HepG2 (cell line): ENCODE measurements around the gene LAMP1. TPM values are rescaled to one million over a fixed set of nuclear protein-coding genes. Genes with fewer than 3 reads are reported as not detected.

ENCODE experiments used
- ETV5 ChIP-seq: IDR thresholded peaks from 2 replicates; pipeline ENCODE4 v1.6.1; 2018; ENCODE audit warnings: missing biosample characterization, missing genetic modification reagents, inconsistent platforms, borderline replicate concordance
- KDM3A ChIP-seq: IDR thresholded peaks from 2 replicates; pipeline ENCODE4 v1.6.1; 2018; ENCODE audit warnings: low read depth, missing compliant biosample characterization
- PPARG ChIP-seq: conservative IDR thresholded peaks from 2 replicates; pipeline ENCODE4 v1.6.1; 2016; ENCODE audit warnings: missing biosample characterization, missing genetic modification reagents
- SP1 ChIP-seq, 2 experiments: fragments of 450-650 bp in 1 of 2; sonication (generic) in 1 of 2; formaldehyde crosslinking in 1 of 2; IDR thresholded peaks; 2 replicates each; pipeline versions ENCODE4 v1.4.0 to v1.6.1; 2016 to 2020; ENCODE audit warnings: missing genetic modification reagents in 1 of 2
- SRSF1 ChIP-seq: fragments of 200-400 bp; formaldehyde crosslinking; optimal IDR thresholded peaks from 2 replicates; pipeline ENCODE3; 2017; ENCODE audit warnings: mild to moderate bottlenecking, low read depth, low read length, moderate library complexity
- ZNF430 ChIP-seq: sonication (generic); formaldehyde crosslinking; IDR thresholded peaks from 2 replicates; pipeline ENCODE4 v1.9.0; 2021; ENCODE audit warnings: mild to moderate bottlenecking, missing genetic modification reagents
- ZNF562 ChIP-seq: sonication (generic); formaldehyde crosslinking; IDR thresholded peaks from 2 replicates; pipeline ENCODE4 v1.8.0; 2022; ENCODE audit warnings: missing genetic modification reagents, borderline replicate concordance
- ZNF598 ChIP-seq: sonication (generic); formaldehyde crosslinking; IDR thresholded peaks from 2 replicates; pipeline ENCODE4 v1.5.1; 2020; ENCODE audit warnings: mild to moderate bottlenecking, missing genetic modification reagents, borderline replicate concordance
- ZNF607 ChIP-seq: sonication (generic); formaldehyde crosslinking; IDR thresholded peaks from 2 replicates; pipeline ENCODE4 v1.5.1; 2020; ENCODE audit warnings: missing genetic modification reagents, mild to moderate bottlenecking, borderline replicate concordance
- ZNF776 ChIP-seq: sonication (generic); formaldehyde crosslinking; IDR thresholded peaks from 2 replicates; pipeline ENCODE4 v1.4.0; 2020; ENCODE audit warnings: mild to moderate bottlenecking, missing genetic modification reagents
- polyA plus RNA-seq, 8 experiments: library from polyadenylated mRNA; depleted of rRNA in 3 of 8; stranded (reverse) in 7 of 8; unstranded in 1 of 8; fragments of >200 nt; fragmentation: Illumina TruSeq in 4 of 8; extraction: Trizol in 4 of 8; gene quantifications; 2 replicates each; pipeline versions ENCODE4 v1.2.1 to v1.2.3, GENCODE V29; 2011 to 2016; ENCODE audit warnings: low read depth in 4 of 8, missing spikeins in 1 of 8, mixed read lengths in 1 of 8; ENCODE audit not compliant: insufficient read depth in 1 of 8
- total RNA-seq, 5 experiments: library from RNA; depleted of rRNA; stranded (reverse); fragments of >200 nt; fragmentation: Illumina TruSeq; extraction: Trizol; gene quantifications; 2 replicates each; pipeline ENCODE4 v1.2.3, GENCODE V29; 2016; ENCODE audit warnings: low read depth in 1 of 5
- TF ChIP-seq, protein P1 (sequence below): sonication (generic); formaldehyde crosslinking; IDR thresholded peaks from 2 replicates; pipeline ENCODE4; 2020; ENCODE audit warnings: missing genetic modification reagents, mild to moderate bottlenecking, borderline replicate concordance
- TF ChIP-seq, protein P2 (sequence below): sonication (generic); formaldehyde crosslinking; IDR thresholded peaks from 2 replicates; pipeline ENCODE4 v1.4.0; 2020; ENCODE audit warnings: missing genetic modification reagents
- TF ChIP-seq, protein P3 (sequence below): sonication (generic); formaldehyde crosslinking; IDR thresholded peaks from 2 replicates; pipeline ENCODE4 v1.5.0; 2020; ENCODE audit warnings: missing genetic modification reagents
- TF ChIP-seq, protein P4 (sequence below): sonication (generic); formaldehyde crosslinking; IDR thresholded peaks from 2 replicates; pipeline ENCODE4 v1.5.0; 2020; ENCODE audit warnings: mild to moderate bottlenecking, missing genetic modification reagents
- TF ChIP-seq, protein P5 (sequence below): fragments of 450-650 bp; IDR thresholded peaks from 2 replicates; pipeline ENCODE4 v1.6.1; 2017; ENCODE audit warnings: mild to moderate bottlenecking

LAMP1 gene
- total and polyA plus RNA-seq, 2 of the 13 experiments (the other 11 are each of a cell fraction or from before 2014, with no cell fraction given): 103 to 112 TPM

DNA sequence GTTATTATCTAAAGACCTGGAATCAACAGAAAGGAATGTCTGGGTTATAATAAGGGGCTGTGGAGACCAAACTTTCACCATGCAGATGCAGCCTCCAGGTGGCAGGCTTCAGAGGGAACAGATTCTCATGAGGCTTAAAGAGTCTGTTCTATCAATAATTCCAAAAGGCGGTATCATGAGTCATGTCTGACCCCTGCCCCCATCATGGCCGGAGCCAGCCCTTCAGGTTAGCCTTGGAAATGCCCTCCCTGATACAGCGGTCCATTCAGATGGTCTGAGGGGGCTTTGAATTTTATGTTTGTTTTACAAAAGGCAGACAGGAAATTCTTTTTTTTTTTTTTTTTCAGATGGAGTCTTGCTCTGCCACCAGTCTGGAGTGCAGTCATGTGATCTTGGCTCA lies 21.7 kb upstream of the LAMP1 start (continued):
- TF ChIP-seq ZNF607 (CRISPR knock-in tag) (no peak), PPARG (CRISPR knock-in tag) (0 out of 2 replicates have a peak, but pooled peaks have one; percentile 36), ZNF430 (CRISPR knock-in tag) (no peak), SP1 (IDR thresholded peaks at IDR 0.05) (no peak), SP1 (CRISPR knock-in tag; IDR thresholded peaks at IDR 0.05) (no peak), KDM3A (CRISPR knock-in tag) (no peak), ZNF562 (CRISPR knock-in tag) (no peak), ETV5 (peak; percentile 26; the same call in 1 of the 2 replicates), ZNF598 (CRISPR knock-in tag) (no peak), SRSF1 (no peak), ZNF776 (CRISPR knock-in tag) (no peak)
- TF ChIP-seq, protein P1, sequence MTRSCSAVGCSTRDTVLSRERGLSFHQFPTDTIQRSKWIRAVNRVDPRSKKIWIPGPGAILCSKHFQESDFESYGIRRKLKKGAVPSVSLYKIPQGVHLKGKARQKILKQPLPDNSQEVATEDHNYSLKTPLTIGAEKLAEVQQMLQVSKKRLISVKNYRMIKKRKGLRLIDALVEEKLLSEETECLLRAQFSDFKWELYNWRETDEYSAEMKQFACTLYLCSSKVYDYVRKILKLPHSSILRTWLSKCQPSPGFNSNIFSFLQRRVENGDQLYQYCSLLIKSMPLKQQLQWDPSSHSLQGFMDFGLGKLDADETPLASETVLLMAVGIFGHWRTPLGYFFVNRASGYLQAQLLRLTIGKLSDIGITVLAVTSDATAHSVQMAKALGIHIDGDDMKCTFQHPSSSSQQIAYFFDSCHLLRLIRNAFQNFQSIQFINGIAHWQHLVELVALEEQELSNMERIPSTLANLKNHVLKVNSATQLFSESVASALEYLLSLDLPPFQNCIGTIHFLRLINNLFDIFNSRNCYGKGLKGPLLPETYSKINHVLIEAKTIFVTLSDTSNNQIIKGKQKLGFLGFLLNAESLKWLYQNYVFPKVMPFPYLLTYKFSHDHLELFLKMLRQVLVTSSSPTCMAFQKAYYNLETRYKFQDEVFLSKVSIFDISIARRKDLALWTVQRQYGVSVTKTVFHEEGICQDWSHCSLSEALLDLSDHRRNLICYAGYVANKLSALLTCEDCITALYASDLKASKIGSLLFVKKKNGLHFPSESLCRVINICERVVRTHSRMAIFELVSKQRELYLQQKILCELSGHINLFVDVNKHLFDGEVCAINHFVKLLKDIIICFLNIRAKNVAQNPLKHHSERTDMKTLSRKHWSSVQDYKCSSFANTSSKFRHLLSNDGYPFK: 0 out of 2 replicates have a peak, but pooled peaks have one; percentile 20
- TF ChIP-seq, protein P2, sequence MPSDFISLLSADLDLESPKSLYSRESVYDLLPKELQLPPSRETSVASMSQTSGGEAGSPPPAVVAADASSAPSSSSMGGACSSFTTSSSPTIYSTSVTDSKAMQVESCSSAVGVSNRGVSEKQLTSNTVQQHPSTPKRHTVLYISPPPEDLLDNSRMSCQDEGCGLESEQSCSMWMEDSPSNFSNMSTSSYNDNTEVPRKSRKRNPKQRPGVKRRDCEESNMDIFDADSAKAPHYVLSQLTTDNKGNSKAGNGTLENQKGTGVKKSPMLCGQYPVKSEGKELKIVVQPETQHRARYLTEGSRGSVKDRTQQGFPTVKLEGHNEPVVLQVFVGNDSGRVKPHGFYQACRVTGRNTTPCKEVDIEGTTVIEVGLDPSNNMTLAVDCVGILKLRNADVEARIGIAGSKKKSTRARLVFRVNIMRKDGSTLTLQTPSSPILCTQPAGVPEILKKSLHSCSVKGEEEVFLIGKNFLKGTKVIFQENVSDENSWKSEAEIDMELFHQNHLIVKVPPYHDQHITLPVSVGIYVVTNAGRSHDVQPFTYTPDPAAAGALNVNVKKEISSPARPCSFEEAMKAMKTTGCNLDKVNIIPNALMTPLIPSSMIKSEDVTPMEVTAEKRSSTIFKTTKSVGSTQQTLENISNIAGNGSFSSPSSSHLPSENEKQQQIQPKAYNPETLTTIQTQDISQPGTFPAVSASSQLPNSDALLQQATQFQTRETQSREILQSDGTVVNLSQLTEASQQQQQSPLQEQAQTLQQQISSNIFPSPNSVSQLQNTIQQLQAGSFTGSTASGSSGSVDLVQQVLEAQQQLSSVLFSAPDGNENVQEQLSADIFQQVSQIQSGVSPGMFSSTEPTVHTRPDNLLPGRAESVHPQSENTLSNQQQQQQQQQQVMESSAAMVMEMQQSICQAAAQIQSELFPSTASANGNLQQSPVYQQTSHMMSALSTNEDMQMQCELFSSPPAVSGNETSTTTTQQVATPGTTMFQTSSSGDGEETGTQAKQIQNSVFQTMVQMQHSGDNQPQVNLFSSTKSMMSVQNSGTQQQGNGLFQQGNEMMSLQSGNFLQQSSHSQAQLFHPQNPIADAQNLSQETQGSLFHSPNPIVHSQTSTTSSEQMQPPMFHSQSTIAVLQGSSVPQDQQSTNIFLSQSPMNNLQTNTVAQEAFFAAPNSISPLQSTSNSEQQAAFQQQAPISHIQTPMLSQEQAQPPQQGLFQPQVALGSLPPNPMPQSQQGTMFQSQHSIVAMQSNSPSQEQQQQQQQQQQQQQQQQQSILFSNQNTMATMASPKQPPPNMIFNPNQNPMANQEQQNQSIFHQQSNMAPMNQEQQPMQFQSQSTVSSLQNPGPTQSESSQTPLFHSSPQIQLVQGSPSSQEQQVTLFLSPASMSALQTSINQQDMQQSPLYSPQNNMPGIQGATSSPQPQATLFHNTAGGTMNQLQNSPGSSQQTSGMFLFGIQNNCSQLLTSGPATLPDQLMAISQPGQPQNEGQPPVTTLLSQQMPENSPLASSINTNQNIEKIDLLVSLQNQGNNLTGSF: no peak
- TF ChIP-seq, protein P3, sequence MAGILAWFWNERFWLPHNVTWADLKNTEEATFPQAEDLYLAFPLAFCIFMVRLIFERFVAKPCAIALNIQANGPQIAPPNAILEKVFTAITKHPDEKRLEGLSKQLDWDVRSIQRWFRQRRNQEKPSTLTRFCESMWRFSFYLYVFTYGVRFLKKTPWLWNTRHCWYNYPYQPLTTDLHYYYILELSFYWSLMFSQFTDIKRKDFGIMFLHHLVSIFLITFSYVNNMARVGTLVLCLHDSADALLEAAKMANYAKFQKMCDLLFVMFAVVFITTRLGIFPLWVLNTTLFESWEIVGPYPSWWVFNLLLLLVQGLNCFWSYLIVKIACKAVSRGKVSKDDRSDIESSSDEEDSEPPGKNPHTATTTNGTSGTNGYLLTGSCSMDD (CRISPR knock-in tag): no peak
- TF ChIP-seq, protein P4, sequence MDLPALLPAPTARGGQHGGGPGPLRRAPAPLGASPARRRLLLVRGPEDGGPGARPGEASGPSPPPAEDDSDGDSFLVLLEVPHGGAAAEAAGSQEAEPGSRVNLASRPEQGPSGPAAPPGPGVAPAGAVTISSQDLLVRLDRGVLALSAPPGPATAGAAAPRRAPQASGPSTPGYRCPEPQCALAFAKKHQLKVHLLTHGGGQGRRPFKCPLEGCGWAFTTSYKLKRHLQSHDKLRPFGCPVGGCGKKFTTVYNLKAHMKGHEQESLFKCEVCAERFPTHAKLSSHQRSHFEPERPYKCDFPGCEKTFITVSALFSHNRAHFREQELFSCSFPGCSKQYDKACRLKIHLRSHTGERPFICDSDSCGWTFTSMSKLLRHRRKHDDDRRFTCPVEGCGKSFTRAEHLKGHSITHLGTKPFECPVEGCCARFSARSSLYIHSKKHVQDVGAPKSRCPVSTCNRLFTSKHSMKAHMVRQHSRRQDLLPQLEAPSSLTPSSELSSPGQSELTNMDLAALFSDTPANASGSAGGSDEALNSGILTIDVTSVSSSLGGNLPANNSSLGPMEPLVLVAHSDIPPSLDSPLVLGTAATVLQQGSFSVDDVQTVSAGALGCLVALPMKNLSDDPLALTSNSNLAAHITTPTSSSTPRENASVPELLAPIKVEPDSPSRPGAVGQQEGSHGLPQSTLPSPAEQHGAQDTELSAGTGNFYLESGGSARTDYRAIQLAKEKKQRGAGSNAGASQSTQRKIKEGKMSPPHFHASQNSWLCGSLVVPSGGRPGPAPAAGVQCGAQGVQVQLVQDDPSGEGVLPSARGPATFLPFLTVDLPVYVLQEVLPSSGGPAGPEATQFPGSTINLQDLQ (CRISPR knock-in tag): no peak
- TF ChIP-seq, protein P5, sequence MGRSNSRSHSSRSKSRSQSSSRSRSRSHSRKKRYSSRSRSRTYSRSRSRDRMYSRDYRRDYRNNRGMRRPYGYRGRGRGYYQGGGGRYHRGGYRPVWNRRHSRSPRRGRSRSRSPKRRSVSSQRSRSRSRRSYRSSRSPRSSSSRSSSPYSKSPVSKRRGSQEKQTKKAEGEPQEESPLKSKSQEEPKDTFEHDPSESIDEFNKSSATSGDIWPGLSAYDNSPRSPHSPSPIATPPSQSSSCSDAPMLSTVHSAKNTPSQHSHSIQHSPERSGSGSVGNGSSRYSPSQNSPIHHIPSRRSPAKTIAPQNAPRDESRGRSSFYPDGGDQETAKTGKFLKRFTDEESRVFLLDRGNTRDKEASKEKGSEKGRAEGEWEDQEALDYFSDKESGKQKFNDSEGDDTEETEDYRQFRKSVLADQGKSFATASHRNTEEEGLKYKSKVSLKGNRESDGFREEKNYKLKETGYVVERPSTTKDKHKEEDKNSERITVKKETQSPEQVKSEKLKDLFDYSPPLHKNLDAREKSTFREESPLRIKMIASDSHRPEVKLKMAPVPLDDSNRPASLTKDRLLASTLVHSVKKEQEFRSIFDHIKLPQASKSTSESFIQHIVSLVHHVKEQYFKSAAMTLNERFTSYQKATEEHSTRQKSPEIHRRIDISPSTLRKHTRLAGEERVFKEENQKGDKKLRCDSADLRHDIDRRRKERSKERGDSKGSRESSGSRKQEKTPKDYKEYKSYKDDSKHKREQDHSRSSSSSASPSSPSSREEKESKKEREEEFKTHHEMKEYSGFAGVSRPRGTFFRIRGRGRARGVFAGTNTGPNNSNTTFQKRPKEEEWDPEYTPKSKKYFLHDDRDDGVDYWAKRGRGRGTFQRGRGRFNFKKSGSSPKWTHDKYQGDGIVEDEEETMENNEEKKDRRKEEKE: no peak
